Mesendoderm (in vitro differentiated cells): ENCODE data around the gene VSTM2B. TPM values are rescaled to one million over a fixed set of nuclear protein-coding genes. Genes with fewer than 3 reads are reported as not detected.

Source experiments
- DNase-seq: peaks from one replicate; pipeline ENCODE4 v3.0.0; 2013
- H2AK5ac ChIP-seq: 2 replicates; pipeline ENCODE4 v1.6.1; 2013; ENCODE audit warnings: low read length, inconsistent platforms
- H2BK120ac ChIP-seq: 2 replicates; pipeline ENCODE4 v1.6.1; 2013; ENCODE audit warnings: low read depth, mild to moderate bottlenecking, low read length, moderate library complexity, mixed read lengths
- H2BK15ac ChIP-seq: replicated peaks from 2 replicates; pipeline ENCODE4 v1.6.1; 2013; ENCODE audit warnings: low read depth, mild to moderate bottlenecking, moderate library complexity
- H2BK5ac ChIP-seq: 2 replicates; pipeline ENCODE4 v1.6.1; 2013; ENCODE audit warnings: low read length, inconsistent platforms
- H3K18ac ChIP-seq: 2 replicates; pipeline ENCODE4 v1.6.1; 2013; ENCODE audit warnings: mild to moderate bottlenecking, low read length, mixed read lengths
- H3K23ac ChIP-seq: one replicate; pipeline ENCODE4 v1.6.1; 2013; ENCODE audit warnings: low read length
- H3K27ac ChIP-seq: 2 replicates; pipeline ENCODE4 v1.5.1; 2013; ENCODE audit warnings: low read depth, mild to moderate bottlenecking, inconsistent platforms, low read length, moderate library complexity
- H3K27me3 ChIP-seq: 2 replicates; pipeline ENCODE4 v1.6.1; 2013; ENCODE audit warnings: low read length, control low read depth, mild to moderate bottlenecking, inconsistent platforms; ENCODE audit not compliant: insufficient read depth, poor library complexity
- H3K36me3 ChIP-seq: 2 replicates; pipeline ENCODE4 v1.6.1; 2013; ENCODE audit warnings: low read length, inconsistent platforms; ENCODE audit not compliant: control insufficient read depth, insufficient read depth
- H3K4ac ChIP-seq: one replicate; pipeline ENCODE4 v1.6.1; 2013; ENCODE audit warnings: low read depth, mild to moderate bottlenecking, low read length, moderate library complexity
- H3K4me1 ChIP-seq: 2 replicates; pipeline ENCODE4 v1.6.1; 2013; ENCODE audit warnings: low read depth, low read length, inconsistent platforms; ENCODE audit not compliant: control insufficient read depth
- H3K4me2 ChIP-seq: 2 replicates; pipeline ENCODE4 v1.6.1; 2013; ENCODE audit warnings: low read length
- H3K4me3 ChIP-seq: 2 replicates; pipeline ENCODE4 v1.5.1; 2013; ENCODE audit warnings: mild to moderate bottlenecking, low read length
- H3K56ac ChIP-seq: one replicate; pipeline ENCODE4 v1.6.1; 2013; ENCODE audit warnings: low read length
- H3K79me1 ChIP-seq: 2 replicates; pipeline ENCODE4 v1.6.1; 2013; ENCODE audit warnings: low read length, inconsistent platforms
- H3K79me2 ChIP-seq: 2 replicates; pipeline ENCODE4 v1.6.1; 2013; ENCODE audit warnings: mild to moderate bottlenecking, low read length; ENCODE audit not compliant: control insufficient read depth, insufficient read depth
- H3K9ac ChIP-seq: 2 replicates; pipeline ENCODE4 v1.6.1; 2013; ENCODE audit warnings: low read length, inconsistent platforms
- H4K5ac ChIP-seq: one replicate; pipeline ENCODE4 v1.6.1; 2013; ENCODE audit warnings: low read length
- H4K8ac ChIP-seq: one replicate; pipeline ENCODE4 v1.6.1; 2013; ENCODE audit warnings: low read depth, mild to moderate bottlenecking, control low read depth, low read length, moderate library complexity
- WGBS: extraction: QIAGEN DNeasy Blood & Tissue Kit; methylation state at CpG from one replicate; pipeline ENCODE4 v1.1.7; 2013; ENCODE audit warnings: low lambda C conversion rate, missing lambda C conversion rate; ENCODE audit not compliant: insufficient coverage; ENCODE audit errors: extremely low coverage; 5-methylcytosine and 5-hydroxymethylcytosine counted together
- polyA plus RNA-seq, 2 experiments: library from polyadenylated mRNA; stranded (reverse); fragments of 200-250 nt; gene quantifications; one replicate each; pipeline ENCODE4 v1.2.3, GENCODE V29; 2013

Gene VSTM2B
- 0.13 TPM for polyA plus RNA-seq (2013, experiment 1 of 2)
- polyA plus RNA-seq (2013, experiment 2 of 2): 0.14 TPM

DNA sequence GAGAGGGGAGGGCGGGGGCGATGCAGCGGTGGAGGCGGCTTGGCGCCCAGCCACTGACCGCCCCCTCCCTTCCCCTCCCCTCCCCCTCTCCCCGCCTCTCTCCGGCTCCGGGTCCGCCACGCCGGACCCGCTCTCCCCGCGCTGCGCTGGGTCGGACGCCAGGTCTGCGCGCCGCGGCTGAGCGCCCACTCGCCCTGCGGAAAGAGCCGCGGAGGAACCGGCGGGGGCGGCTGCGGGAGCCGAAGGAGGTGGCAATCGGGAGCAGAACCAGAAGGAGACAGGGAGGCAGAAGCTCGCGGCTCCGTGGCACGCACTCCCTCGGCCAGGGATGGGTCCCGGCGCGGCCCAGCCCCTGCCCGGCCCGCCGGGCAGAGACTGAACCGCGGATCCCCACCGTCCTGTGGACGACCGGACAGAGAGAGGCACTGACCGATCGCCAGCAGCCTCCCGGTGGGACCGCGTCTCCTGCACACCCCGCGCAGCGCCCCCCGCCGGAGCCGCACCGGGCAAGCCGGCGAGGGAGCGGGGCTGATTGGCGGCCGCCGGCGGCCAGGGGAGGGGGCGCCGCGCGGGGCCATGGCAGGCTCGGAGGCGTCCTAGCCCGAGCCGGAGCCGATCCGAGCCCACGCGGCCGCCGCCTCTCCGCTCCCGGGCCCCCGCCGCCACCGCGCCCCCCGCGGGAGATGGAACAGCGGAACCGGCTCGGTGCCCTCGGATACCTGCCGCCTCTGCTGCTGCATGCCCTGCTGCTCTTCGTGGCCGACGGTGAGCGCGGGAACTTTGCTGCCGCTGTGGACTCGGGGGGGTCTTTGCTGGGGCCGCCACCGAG, at the start of gene VSTM2B:
Gene VSTM2B (plus strand): TSS at position 94 of the 829 bp plus-strand sequence. CDS start 590 bp downstream, at position 684.
- H4K8ac ChIP-seq: no peak within 1 kb of the TSS
- no peak within 1 kb of the TSS for H3K27ac ChIP-seq

DNA sequence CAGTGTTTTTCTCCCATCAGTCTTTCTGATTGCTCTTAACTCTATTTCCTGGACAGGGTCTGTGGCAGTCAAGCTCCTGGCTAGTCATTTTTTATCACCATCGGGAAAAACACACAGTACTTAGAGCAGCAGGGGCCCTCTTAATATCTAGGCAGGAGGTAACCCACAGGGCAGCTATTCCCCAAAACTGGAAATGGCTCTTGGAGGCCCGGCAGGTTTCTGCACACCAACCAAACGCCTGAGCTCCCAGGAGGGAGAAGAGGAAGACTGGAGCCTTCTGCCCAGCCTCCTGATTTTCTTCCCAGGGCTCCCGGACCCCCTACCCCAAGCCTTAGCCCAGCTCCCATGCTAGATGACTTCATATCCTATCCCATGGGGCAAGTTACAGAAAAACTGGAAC, 49.3 kb upstream of the VSTM2B start:
- H4K5ac ChIP-seq: no peak overlapping the region
- no peak overlapping the region for H3K23ac ChIP-seq
- H3K27ac ChIP-seq: no peak overlapping the region
- H3K4me1 ChIP-seq: no peaks in the 10 kb centered on the region
- H3K36me3 ChIP-seq: no peaks in the 10 kb centered on the region
- no peaks in the 10 kb centered on the region for H3K79me1 ChIP-seq
- no peak overlapping the region for H2BK15ac ChIP-seq
- H2BK5ac ChIP-seq: no peak overlapping the region
- H3K18ac ChIP-seq: no peak overlapping the region
- no peak overlapping the region for H4K8ac ChIP-seq
- no peak overlapping the region for H2BK120ac ChIP-seq
- no peaks in the 10 kb centered on the region for H3K79me2 ChIP-seq
- no peaks in the 10 kb centered on the region for H3K27me3 ChIP-seq
- no peak overlapping the region for H2AK5ac ChIP-seq
- no peak for DNase-seq
- H3K9ac ChIP-seq: no peak overlapping the region
- H3K56ac ChIP-seq: no peak overlapping the region
- H3K4ac ChIP-seq: no peak overlapping the region
- no peak overlapping the region for H3K4me3 ChIP-seq
- WGBS: no CpG with 5 or more reads among the region's 4 CpGs
- H3K4me2 ChIP-seq: no peak overlapping the region

More for the DNA sequence above, at the start of gene VSTM2B:
- Histone ChIP-seq H2AK5ac (no peak within 1 kb of the TSS), H3K4me2 (peak within 1 kb of the TSS; percentile 67), H3K27me3 (peaks cover 45% of the 10 kb centered on the region), H3K36me3 (no peaks in the 10 kb centered on the region), H2BK5ac (no peak within 1 kb of the TSS), H2BK15ac (no peak within 1 kb of the TSS), H3K4me3 (no peak within 1 kb of the TSS), H3K23ac (no peak within 1 kb of the TSS), H4K5ac (no peak within 1 kb of the TSS), H3K9ac (peak within 1 kb of the TSS; percentile 8), H3K79me2 (no peaks in the 10 kb centered on the region), H2BK120ac (no peak within 1 kb of the TSS), H3K4ac (no peak within 1 kb of the TSS), H3K18ac (no peak within 1 kb of the TSS), H3K4me1 (peaks cover 2% of the 10 kb centered on the region), H3K56ac (peak within 1 kb of the TSS; percentile 56), H3K79me1 (no peaks in the 10 kb centered on the region)
- no CpG with 5 or more reads among the region's 104 CpGs for WGBS
- DNase-seq: no peak

DNA sequence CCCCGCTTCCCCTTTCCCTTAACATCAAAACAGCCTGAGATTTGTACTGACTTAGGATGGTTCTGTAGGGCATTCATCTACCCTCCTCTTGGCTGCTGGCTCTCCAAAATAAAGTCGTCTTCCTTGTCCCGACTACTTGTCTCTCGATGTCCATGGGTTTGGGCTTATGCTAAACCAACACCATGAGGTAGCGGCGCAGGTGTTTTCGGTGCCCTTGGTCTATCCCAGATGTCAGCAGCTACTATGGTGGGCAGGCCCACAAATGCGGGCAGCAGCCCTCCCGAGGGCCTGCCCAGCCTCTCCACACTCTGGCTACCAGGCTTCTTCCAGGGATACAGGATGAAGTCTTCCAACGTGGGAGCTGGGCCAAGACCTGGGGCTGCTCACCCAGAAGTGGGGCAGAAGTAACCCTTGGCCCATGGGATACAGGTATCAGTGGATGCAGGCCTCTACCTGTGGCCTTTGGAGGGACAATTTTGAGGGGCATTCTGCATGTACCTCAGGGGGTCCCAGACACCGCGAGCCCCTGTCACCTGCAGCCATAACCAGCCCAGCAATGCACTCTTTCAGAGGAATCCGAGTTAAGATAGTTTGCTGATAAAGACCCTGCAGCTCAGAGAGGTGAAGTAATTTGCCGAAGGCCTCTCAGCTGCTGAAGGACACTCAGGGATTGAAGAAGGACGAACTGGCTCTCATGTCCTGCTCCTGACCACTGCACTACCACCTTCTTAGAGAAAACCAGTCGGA, 47.8 kb upstream of the VSTM2B start:
- Histone ChIP-seq H4K5ac (no peak overlapping the region), H2BK5ac (no peak overlapping the region), H3K4me3 (no peak overlapping the region), H2BK15ac (no peak overlapping the region), H3K27me3 (no peaks in the 10 kb centered on the region), H4K8ac (no peak overlapping the region), H3K79me1 (no peaks in the 10 kb centered on the region), H3K36me3 (no peaks in the 10 kb centered on the region), H3K9ac (no peak overlapping the region), H2BK120ac (no peak overlapping the region), H3K4me2 (no peak overlapping the region), H3K79me2 (no peaks in the 10 kb centered on the region), H2AK5ac (no peak overlapping the region), H3K18ac (no peak overlapping the region), H3K23ac (no peak overlapping the region), H3K4me1 (no peaks in the 10 kb centered on the region), H3K27ac (no peak overlapping the region), H3K56ac (no peak overlapping the region), H3K4ac (no peak overlapping the region)
- DNase-seq: no peak
- no CpG with 5 or more reads among the region's 16 CpGs for WGBS

DNA sequence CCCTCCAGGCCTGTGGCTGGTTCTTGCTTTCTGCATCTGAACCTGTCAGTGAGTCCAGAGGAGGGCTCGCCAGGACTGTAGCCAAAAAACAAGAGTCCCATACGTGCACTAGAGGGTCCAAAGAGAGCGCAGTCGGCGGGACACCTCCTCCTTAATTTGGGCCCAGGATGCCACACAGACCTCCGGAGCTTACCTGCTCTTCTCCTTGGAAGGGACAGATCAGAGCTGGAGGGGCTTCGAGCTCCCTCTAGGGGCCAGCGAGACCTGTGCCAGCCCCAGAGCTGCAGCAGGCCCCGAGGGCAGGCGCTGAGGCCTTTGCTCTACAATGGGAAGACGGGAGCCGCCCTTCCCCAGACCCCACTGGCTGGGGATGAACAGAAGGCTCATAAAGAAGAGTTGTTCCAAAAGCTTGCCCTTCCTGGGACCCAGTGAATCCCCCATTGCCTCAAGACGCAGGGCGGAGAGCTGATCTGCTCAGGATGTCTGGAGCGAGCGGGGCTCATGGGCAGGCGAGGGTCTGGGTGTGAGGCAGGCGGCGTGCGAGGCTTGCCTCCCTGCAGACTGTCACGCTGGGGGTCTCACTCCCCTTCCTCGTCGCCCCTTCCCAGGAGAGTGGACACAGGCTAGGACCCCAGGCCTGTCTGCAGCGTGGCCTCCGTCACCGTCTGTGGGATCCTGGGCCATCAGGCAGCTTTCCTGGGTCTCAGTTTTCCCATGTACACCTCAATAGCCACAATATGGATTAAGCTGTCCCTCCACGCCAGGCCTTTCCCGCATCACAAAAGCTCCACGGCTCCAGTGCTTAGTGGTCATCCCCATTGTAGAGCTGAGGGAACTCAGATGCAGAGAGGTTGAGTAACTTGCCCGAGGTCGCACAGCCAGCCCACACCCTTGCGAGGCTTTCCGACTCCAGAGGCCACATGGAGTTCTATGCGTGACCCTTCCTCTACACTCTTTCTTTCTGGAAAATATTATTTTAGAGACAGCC, 46.9 kb upstream of the VSTM2B start:
- Histone ChIP-seq H3K27me3 (no peaks in the 10 kb centered on the region), H3K56ac (no peak overlapping the region), H3K4me3 (no peak overlapping the region), H3K18ac (no peak overlapping the region), H4K5ac (no peak overlapping the region), H3K79me1 (no peaks in the 10 kb centered on the region), H3K36me3 (no peaks in the 10 kb centered on the region), H3K23ac (no peak overlapping the region), H4K8ac (no peak overlapping the region), H3K9ac (no peak overlapping the region), H2BK15ac (no peak overlapping the region), H3K4me2 (no peak overlapping the region), H3K27ac (no peak overlapping the region), H2BK120ac (no peak overlapping the region), H3K4ac (no peak overlapping the region), H2BK5ac (no peak overlapping the region), H3K4me1 (no peaks in the 10 kb centered on the region), H2AK5ac (no peak overlapping the region), H3K79me2 (no peaks in the 10 kb centered on the region)
- DNase-seq: peak; percentile 85
- no CpG with 5 or more reads among the region's 34 CpGs for WGBS

DNA sequence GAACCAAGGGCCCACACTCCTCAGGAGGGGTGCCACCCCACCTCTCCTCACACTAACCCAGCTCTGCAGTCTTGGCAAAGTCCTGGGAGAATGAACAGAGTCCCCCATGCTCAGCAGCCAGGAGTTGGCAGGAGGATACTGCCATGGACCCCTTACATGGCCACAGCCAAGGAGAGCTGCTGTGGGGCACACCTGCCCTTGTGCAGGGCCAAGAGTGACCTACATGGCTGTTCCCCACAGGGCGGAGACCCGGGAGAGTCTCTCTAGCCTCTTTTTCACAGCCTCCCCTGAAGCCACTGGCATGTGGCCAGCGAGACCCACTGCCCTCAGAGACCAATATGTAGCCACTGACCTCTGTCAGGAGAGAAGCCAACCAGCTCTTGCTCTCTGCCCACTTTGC, 45.9 kb upstream of the VSTM2B start:
- H3K4me3 ChIP-seq: no peak overlapping the region
- no peak overlapping the region for H4K8ac ChIP-seq
- H3K27me3 ChIP-seq: no peaks in the 10 kb centered on the region
- no peak overlapping the region for H3K4me2 ChIP-seq
- H3K79me2 ChIP-seq: no peaks in the 10 kb centered on the region
- no peaks in the 10 kb centered on the region for H3K36me3 ChIP-seq
- DNase-seq: no peak
- H3K18ac ChIP-seq: no peak overlapping the region
- no peak overlapping the region for H3K4ac ChIP-seq
- H3K4me1 ChIP-seq: no peaks in the 10 kb centered on the region
- H3K9ac ChIP-seq: no peak overlapping the region
- H2BK15ac ChIP-seq: no peak overlapping the region
- H3K27ac ChIP-seq: no peak overlapping the region
- no peak overlapping the region for H3K23ac ChIP-seq
- no peak overlapping the region for H2BK120ac ChIP-seq
- H2AK5ac ChIP-seq: no peak overlapping the region
- no peak overlapping the region for H3K56ac ChIP-seq
- WGBS: no CpG with 5 or more reads among the region's 3 CpGs
- H4K5ac ChIP-seq: no peak overlapping the region
- no peak overlapping the region for H2BK5ac ChIP-seq
- H3K79me1 ChIP-seq: no peaks in the 10 kb centered on the region
